Fibroblast of upper back skin (primary cell): Measurements from ENCODE around the gene ATP1B2.

Experiments
- DNase-seq: peaks from one replicate; pipeline ENCODE4 v3.0.0-alpha.2; 2013

ATP1B2 gene

DNA sequence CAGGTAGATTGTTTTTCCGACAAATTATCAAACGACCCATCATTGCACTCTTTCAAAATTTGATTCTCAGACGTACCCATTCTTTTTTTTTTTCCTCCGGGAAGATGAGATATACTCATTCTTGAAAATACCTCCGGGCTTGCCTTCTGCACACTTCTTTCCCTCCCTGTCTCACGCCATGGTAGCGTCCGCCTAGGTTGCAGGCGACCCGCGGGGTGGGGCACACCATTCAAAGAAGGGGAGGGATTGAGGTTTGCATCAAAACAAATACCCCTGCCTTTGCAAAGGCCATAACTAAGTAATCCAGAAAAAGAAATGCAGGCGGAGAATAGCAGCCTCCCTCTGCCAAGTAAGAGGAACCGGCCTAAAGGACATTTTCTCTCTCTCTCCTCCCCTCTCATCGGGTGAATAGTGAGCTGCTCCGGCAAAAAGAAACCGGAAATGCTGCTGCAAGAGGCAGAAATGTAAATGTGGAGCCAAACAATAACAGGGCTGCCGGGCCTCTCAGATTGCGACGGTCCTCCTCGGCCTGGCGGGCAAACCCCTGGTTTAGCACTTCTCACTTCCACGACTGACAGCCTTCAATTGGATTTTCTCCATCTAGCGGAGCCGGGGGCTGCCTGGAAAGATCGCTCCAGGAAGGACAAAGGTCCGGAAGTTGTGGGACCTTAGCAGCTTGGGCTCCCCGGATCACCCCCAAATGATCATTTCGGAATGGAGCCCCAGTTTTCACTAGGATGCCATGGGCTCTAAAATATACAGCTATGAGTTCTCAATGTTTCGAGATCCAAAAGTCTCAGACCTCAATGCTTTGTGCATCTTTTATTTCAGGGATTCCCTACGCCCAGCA, 35.7 kb downstream of the ATP1B2 start:
- DNase-seq: peak; percentile 78

DNA sequence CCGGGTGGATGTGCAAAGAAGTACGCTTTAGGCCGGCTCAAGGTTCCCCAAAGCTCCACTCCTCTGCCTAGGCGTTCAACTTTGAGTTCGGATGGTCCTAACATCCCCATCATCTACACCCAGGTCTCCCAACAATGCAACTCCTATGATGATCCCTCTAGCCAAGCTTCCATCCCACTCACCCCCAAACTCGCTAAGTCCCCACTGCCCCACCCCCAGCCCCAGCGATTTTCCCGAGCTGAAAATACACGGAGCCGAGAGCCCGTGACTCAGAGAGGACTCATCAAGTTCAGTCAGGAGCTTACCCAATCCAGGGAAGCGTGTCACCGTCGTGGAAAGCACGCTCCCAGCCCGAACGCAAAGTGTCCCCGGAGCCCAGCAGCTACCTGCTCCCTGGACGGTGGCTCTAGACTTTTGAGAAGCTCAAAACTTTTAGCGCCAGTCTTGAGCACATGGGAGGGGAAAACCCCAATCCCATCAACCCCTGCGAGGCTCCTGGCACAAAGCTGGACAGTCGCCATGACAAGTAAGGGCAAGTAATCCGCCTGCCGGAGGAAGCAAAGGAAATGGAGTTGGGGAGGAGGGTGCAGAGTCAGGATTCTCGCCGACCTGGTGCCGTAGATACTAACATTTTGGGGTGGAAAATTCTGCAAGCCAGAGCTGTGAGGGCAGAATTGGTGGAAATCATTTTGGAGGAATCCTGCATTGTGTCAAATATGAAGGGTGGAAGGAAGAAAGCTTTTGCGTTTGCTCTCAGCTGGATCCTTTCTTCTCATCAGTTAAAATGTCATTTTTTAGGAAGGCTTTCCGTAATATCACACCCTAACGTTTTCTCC, 36.6 kb downstream of the ATP1B2 start, which contains the start of gene TP53:
Gene TP53, minus strand, starts transcription at position 419 of the 836 bp plus-strand sequence. CDS start 10,896 bp downstream, outside the sequence.
- peak; percentile 95 for DNase-seq

DNA sequence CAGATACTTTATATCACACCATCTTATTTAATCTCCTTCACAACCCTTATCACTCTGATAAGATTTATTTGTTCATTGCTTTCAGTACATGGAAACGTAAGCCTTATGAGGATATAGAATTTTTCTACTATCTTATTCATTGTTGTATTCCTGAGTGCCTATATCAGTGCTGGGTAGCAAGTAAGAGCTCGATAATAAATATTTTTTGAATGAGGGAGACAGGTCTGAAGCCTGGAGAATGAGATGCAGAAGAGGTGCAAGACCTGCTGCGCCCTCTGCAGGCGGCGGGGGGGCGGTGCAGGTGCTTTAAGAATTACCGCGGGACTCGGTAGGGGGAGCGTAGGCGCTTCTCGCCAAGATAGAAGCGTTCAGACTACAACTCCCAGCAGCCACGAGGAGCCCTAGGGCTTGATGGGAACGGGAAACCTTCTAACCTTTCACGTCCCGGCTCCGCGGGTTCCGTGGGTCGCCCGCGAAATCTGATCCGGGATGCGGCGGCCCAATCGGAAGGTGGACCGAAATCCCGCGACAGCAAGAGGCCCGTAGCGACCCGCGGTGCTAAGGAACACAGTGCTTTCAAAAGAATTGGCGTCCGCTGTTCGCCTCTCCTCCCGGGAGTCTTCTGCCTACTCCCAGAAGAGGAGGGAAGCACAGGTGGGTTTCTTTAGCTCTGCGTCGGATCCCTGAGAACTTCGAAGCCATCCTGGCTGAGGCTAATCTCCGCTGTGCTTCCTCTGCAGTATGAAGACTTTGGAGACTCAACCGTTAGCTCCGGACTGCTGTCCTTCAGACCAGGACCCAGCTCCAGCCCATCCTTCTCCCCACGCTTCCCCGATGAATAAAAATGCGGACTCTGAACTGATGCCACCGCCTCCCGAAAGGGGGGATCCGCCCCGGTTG, 37.4 kb downstream of the ATP1B2 start, which contains the start of gene WRAP53:
Gene WRAP53, plus strand, starts transcription at position 570 of the 900 bp plus-strand sequence. Its CDS starts 172 bp downstream, at position 742.
- peak; percentile 99 for DNase-seq

DNA sequence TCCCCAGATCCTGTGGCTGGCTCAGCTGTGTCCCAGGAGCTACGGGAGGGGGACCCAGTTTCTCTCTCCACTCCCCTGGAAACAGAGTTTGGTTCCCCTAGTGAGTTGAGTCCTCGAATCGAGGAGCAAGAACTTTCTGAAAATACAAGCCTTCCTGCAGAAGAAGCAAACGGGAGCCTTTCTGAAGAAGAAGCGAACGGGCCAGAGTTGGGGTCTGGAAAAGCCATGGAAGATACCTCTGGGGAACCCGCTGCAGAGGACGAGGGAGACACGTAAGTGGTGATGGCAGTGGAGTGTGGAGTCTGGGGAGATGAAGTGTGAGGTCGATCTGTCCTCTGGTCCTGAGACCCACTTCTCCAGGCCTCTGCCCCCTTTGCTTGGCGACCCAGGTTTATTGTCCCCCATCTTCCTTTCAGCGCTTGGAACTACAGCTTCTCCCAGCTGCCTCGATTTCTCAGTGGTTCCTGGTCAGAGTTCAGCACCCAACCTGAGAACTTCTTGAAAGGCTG, 38.1 kb downstream of the ATP1B2 start:
- DNase-seq: no peak

DNA sequence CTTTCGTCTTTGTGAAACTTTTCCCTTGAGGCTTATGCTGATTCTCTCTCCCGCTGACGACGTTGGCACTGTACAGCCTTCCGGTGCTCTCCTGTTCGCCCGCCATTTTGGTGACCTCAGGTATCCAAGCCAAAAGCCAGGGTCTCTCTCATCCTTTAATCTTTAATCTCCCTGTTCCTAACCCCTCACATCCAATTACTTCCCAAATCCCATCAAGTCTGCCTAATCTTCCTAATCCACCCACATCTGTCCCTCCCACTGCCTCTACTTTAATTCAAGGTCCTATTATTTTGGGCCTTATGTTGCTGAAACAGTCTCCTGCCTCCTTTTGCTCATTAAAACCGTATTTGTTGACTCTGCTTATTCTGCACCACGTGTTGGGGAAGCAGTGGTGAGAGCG, 44.9 kb downstream of the ATP1B2 start:
- DNase-seq: no peak

DNA sequence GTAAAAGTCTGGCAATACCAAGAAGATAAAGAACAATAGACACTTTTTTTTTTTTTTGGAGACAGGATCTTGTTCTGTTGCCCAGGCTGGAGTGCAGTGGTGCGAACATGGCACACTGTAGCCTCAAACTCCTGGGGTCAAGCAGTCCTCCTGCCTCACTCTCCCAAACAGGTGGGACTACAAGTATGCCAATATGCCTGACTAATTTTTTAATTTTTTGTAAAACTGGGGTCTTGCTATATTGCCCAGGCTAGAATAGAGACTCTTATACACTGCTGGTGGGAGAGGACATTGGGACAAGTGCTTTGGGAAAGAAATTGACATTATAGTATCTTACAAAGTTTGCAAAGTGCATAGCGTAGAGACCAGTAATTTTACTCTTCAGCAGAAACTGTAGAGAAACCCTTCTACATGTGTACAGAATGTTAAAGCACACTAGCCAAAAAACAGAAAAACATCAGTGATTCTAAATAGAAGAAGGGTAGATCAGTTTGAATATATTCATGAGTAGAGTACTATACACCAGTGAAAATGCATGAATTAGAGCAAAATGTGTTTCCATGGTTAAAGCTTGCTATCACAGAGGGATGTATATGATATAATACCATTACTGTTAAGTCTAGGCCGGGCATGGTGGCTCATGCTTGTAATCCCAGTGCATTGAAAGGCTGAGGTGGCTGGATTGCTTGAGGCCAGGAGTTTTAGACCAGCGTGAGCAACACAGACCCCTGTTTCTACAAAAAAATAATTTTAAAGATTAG, 47.3 kb downstream of the ATP1B2 start:
- no peak for DNase-seq

DNA sequence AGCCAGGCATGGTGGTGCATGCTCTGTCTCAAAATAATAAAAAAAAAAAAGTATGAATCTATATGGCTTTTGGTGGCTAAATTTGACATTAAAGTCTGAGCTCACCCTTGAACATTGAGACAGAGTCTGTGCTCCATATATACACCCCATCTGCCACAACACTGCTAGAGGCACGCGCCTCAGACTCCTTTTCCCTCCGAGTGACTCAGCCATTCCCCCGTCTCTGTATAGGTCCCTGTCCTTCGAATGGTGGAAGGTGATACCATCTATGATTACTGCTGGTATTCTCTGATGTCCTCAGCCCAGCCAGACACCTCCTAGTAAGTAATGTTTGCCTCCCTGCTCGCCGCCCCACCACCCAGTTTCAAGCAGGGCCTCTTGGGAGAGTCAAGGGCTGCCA, 49.8 kb downstream of the ATP1B2 start:
- DNase-seq: no peak

DNA sequence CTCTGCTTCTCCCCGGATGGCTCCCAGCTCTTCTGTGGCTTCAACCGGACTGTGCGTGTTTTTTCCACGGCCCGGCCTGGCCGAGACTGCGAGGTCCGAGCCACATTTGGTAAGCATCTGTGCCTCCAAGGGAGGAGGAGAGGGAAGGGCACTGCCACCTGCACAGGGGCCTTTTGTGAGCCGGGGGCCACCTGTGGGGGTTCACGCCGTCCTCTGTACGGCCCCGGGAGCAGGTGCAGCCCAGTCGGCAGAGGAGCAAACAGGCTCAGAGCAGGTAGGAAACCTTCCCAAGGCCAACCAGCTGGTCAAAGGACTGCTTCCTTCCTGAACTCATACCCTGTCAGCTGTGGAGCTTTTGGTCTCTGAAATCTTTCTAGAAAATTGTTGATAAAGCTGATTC, 51.0 kb downstream of the ATP1B2 start:
- DNase-seq: no peak

DNA sequence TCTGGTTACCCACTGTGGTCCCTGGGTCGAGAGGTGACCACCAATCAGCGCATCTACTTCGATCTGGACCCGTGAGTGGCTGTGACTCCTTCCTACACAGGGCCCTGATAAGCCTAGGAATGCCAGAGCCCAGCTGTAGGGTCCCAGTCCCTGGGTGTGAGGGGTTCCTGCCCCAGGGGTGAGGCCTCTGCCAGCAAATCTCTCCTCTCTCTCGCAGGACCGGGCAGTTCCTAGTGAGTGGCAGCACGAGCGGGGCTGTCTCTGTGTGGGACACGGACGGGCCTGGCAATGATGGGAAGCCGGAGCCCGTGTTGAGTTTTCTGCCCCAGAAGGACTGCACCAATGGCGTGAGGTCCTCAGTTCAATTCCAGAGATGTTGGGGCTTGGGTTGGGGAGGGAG, 52.0 kb downstream of the ATP1B2 start:
- DNase-seq: no peak

DNA sequence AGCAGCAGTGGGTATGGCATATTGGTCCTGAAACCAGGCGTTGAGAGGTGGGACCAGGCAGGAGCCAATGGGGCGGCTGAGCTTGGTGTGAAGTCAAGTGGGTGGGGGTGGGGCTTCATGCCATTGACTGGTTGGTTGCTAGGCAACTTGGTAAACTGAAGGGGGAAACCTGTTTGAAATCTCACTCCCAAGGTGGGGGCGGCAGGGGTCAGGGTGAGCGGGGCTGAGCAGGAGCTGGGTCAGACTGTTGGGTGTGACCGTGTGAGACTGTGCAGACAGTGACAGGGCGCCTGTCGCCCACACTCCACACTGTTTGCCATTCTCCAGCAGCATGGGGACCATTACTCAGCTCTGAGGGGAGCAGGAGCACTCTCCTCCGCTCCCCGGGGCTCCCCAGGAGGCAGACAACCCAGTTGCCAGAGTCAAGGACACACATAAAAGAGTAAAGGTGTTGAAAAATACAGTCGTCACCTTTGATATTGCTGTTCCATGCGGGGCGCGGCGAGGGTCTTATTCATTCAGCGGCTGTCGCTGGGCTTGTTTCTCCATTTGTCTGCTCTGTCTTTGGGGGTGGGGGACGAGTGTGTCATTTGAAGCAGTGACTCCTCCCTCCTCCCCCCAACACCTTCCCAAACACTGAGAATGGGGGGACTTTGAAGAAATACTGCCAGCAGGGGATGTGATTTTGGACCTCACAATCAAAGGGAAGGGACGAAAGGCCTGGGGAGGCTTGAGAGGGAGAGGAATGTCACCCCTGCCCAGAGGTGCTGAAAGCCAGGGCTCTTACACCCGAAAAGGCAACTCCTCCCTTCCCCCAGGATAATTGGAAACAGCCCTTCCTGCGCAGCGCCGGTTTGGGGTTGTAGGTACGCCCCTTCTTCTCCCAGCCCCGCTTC, 53.1 kb downstream of the ATP1B2 start:
- peak; percentile 56 for DNase-seq

DNA sequence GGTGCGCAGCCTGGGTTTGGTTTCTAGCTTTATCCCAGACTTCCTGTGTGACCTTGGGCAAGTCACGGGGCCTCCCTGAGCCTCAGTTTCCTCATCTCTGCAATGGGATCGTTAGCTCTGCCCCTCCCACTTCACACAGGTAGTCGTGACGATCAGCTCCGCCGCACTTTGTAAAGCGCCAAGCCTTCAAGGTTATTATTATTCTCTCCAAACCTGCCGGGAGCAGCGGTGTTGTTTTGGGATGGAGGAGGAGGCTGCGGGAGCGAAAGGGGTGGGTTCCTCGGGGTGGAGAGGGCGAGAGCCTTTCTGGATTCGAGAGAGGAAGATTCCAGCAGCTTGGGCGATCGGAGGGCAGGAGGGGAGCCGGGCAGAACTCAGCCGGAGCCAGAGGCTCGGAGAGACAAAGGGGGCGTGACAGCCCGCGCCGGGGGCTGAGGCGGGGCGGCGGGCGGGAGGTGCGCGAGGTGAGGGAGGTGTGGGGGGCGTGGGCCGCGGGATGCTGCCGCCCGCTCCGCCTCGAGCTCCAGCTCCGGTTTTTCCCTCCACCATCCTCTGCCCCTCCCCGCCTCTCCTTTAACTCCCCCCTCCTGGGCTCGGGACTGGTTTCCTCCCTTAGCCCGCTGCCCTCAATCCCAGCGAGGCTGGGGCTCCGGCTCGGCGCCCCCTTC, 54.0 kb downstream of the ATP1B2 start, which contains the start of gene EFNB3:
Gene EFNB3, plus strand, starts transcription at position 602 of the 668 bp plus-strand sequence. CDS start 397 bp downstream, outside the sequence.
- peak; percentile 53 for DNase-seq

DNA sequence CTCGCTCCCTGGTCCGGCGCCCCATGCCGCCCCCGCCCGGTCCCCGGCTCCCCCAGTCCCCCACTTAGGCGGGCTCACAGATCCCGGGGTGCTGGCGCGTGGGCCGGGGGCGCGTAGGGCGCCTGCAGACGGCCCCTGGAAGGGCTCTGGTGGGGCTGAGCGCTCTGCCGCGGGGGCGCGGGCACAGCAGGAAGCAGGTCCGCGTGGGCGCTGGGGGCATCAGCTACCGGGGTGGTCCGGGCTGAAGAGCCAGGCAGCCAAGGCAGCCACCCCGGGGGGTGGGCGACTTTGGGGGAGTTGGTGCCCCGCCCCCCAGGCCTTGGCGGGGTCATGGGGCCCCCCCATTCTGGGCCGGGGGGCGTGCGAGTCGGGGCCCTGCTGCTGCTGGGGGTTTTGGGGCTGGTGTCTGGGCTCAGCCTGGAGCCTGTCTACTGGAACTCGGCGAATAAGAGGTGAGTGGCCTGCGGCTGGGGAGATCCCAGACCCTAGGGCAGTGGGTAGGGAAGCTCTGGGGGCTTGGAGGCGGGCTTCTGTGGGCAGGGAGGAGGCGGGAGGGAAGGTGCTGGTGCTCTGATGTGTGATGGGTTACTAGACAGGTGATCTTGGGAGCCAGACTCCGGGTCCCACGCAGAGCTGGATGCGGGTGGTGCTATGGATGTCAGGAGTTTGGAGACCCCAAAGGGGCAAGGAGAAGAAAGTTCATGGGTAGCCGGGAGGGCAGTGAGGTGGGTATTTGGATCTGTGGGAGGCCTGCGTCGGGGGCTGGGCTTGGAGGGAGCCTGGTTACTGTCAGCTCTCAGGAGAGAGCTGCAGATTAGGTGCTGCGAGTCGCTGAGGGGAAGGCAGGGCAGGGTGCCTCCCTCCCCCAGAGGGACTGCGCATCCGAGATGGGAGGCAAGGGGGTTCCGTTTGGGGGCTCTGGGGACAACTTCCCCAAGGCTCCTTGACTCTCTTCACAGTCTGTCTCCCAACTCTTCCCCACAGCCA, 54.8 kb downstream of the ATP1B2 start:
- no peak for DNase-seq

DNA sequence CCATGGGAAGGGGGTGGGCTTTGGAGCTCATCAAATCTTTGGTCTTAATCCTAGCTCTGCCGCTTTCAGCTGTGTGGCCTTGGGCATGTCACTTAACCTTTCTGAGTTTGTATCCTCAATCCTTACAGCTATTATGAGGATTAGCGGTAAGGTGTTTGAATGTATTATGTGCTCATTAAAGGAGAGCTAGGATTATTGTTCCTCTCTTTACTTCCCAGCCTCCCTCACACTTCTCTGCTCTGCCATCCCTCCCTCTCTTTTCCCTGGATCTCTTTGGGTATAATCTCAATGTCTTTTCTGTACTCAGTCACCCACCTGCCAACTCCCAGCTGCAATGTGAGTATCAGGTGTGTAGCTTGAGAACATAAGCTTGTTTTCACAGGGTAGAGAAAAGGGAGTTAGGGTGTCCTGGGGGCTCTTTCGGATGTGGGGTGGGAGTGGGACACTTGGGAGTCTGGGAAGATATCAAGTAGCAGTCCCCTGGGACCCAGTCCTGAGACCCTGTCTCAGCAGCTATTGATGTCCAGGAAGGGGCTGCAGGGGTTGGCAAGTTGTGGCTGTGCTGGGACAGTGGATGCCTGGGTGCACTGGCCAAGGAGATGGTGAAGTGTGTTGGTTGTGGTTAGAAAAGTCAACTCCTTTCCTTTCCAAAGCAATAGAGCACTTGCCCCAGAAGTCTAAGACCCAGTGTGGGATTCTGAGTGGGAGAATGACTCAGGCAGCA, 56.1 kb downstream of the ATP1B2 start:
- DNase-seq: no peak
